NCI-H82 treated with DMSO at 0.1 percent for 48 hours (cell line): ENCODE results near the gene ATP13A4.
"Not testable (repeated sequence)": the region's sequence is repeated elsewhere in the genome, so short reads cannot be mapped to it uniquely, and the experiment has no call there.

Source experiments
- DNase-seq: peaks from one replicate; lab custom pipeline; 2025; ENCODE audit not compliant: unreplicated experiment; lab: John Stamatoyannopoulos, UW

ATP13A4 gene

DNA sequence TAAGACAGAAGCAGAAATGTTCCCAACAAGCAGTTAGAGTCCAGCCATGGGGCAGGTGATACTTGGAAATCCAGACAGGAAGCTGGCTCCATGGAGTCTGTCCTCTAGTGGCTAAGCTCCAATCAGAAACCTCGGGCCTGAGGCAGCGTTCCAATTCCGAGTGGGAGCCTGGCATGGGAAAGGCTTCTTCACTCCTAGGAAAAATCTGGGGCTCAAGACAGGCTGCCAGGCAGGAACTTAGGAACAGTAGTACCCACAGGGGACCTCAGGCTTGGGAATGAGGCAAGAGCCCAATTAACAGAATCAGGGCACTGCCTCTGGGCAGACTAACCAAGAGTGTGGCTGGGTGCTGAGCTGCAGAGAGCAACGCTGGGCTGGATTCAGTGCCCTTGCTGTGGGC, 6.2 kb upstream of the ATP13A4 start:
- DNase-seq: no peak

DNA sequence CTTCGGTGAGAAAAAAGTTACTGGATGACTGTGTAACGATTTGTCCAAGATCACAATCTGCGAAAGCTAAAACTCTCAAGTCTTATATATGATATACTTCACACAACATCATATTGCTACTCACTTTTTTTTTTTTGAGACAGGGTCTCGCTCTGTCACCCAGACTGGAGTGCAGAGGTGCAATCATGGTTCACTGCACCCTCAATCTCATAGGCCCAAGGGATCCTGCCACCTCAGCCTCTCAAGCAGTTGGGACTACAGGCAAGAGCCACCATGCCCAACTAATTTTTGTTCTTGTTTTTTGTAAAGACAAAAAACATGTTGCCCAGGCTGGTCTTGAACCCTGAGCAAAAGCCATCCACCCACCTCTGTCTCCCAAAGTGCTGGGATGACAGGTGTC, 5.4 kb upstream of the ATP13A4 start:
- no peak for DNase-seq

- DNase-seq: no peak
These were observed 4.4 kb upstream of the ATP13A4 start for GRCh38 chr3:193559100-193559499.

DNA sequence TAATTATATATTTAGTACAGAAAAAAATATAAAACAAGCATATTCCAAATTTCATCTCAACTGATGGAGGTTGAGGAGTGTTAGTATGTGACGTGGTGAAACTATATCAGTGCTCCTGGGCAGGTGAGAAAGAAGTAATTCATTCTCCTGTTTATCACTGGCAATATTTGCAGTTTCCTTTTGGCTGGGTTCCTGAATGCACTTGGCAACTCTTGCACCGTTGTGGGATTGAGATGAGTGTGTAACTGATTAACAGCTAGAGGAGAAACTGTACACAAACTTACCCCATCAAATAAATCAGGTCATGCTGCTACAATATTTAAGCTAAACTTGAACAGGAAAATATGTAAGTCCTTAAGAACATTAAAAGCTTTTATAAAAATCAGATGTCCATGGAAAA, 2.1 kb upstream of the ATP13A4 start:
- DNase-seq: no peak

DNA sequence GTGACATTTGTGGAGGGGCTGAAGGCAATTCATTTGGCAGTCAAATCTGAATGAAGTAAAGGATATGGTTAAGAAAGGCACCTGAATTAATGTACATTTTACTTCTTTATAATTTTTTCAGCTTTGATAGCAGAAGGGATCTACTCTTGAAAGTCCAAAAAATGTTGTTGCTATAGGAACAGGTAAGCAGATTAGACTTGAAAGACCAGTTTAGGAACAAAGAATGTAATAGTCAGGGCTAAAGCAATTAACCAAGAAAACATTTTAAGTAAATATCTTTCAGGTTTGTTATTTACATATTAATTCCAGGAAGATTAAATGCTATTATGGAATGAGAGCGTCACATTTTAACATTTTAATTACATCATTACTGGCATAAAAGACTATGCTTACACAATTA, 1.1 kb downstream of the ATP13A4 start:
- no peak for DNase-seq

GRCh38 chr3:193552923-193553322, 1.8 kb downstream of the ATP13A4 start:
- DNase-seq: no peak

GRCh38 chr3:193548406-193548805, 6.3 kb downstream of the ATP13A4 start:
- no peak for DNase-seq

DNA sequence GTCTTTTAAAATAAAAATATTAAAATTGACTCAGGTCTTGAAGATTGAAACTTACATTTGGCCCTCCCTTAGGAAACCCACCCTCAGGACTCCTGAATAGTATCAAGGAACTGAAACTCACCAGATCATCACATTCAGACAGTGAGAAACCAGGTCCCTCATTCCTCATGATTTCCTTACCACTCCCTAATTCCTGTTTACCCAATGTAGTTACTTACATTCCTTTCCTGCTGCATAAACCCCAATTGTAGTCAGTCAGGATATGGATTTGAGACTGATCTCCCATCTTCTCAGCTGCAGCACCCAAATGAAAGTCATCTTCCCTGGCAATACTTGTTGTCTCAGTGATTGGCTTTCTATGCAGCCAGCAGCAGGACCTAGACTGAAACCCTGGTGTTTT, 8.6 kb downstream of the ATP13A4 start:
- no peak for DNase-seq

GRCh38 chr3:193545304-193545703, 9.4 kb downstream of the ATP13A4 start:
- no peak for DNase-seq

GRCh38 chr3:193544289-193544688, 10.4 kb downstream of the ATP13A4 start:
- peak; percentile 63 for DNase-seq

GRCh38 chr3:193530231-193531165, 24.2 kb downstream of the ATP13A4 start:
- DNase-seq: no peak

- DNase-seq: not testable (repeated sequence)
These were observed 28.6 kb downstream of the ATP13A4 start for GRCh38 chr3:193526085-193526484.

GRCh38 chr3:193522473-193522872, 32.2 kb downstream of the ATP13A4 start:
- no peak for DNase-seq

DNA sequence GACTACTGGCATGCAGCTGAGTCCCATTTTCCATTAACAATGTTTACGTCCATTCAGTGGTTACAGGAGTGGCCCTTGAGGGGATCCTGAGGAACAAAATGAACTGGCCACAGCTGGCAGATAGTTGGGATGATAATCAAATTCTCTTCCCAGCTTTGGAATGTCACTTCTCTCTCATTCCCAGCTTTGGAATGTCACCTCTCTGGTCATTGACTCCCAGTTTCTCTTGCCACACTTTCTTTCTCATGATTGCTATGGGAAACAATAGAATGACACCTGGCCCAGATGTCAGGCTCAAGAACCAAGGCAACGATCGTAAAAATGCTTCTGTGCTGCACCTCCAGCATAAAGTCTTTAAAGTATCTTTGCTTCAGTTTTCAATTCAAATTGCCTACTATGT, 34.0 kb downstream of the ATP13A4 start:
- DNase-seq: no peak

GRCh38 chr3:193515966-193516365, 38.7 kb downstream of the ATP13A4 start:
- no peak for DNase-seq

- no peak for DNase-seq
These were observed 44.5 kb downstream of the ATP13A4 start for GRCh38 chr3:193510154-193510553.

GRCh38 chr3:193509103-193509965, 45.4 kb downstream of the ATP13A4 start:
- no peak for DNase-seq

DNA sequence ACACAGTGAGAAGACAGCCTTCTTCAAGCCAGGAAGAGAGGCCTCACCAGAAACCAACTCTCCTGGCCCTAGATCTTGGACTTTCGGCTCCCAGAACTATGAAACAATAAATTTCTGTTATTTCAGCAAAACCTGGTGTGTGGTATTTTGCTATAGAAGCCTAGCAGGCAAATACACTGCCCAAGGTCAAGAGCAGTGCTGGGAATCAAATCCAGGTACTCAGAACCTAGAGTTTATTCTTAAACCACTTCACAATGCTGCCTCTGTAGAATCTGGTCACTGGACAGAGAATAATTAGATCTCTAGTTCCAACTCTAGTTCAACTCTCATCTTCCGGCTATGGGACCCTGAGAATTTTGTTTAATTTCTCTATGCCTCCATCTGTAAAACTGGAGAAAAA, 46.6 kb downstream of the ATP13A4 start:
- no peak for DNase-seq

GRCh38 chr3:193507566-193507965, 47.1 kb downstream of the ATP13A4 start:
- no peak for DNase-seq

GRCh38 chr3:193506921-193507320, 47.8 kb downstream of the ATP13A4 start:
- DNase-seq: no peak

DNA sequence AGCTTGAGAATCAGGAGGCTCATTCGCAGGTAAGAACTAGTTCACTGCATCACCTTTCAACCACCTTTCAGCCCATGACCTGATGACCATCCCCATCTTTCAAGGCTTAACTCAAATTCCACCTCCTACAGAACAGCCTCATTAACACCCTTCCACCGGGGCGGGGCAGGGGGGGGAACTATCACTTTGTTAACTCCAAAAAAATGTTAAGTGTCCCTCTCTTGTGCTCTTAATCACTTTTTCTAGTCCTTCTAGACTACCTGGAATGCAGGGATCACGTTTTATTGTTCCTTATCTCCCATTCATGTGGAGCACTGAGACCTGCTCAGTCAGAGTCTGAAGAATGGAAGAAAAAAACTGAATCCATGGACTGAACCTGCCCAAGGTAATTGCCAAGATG, 51.8 kb downstream of the ATP13A4 start:
- DNase-seq: no peak
